GM23338 (cell line): Measurements from ENCODE around the gene SLC4A9. TPM values are rescaled to one million over a fixed set of nuclear protein-coding genes. Genes with fewer than 3 reads are reported as not detected.
A peak's percentile ranks its signal among the peaks of the same experiment; 100 is the strongest.

Experiments used
- ATAC-seq: fragments of 200-7000 bp; cut with Tn5 transposase; 3 replicates; pipeline ENCODE4 v1.9.1; 2020
- DNase-seq: peaks from one replicate; pipeline ENCODE4 v3.0.0-alpha.2; 2015; ENCODE audit warnings: low spot score
- H2AFZ ChIP-seq: fragments of 200-600 bp; sonication (generic); 2 replicates; pipeline ENCODE4 v1.8.0; 2016; ENCODE audit warnings: antibody characterized with exemption, mild to moderate bottlenecking, moderate library complexity
- H3F3A ChIP-seq: fragments of 200-600 bp; sonication (generic); replicated peaks from 2 replicates; pipeline ENCODE4 v1.8.0; 2017; ENCODE audit warnings: antibody characterized with exemption, mixed run types, low read depth
- H3K27ac ChIP-seq: fragments of 200-600 bp; sonication (generic); 2 replicates; pipeline ENCODE4 v1.6.1; 2016; ENCODE audit warnings: low read depth
- H3K27me3 ChIP-seq: fragments of 200-600 bp; sonication (generic); 2 replicates; pipeline ENCODE4 v1.8.0; 2016; ENCODE audit warnings: mild to moderate bottlenecking, mixed run types, moderate library complexity; ENCODE audit not compliant: insufficient read depth
- H3K36me3 ChIP-seq: fragments of 200-600 bp; sonication (generic); 2 replicates; pipeline ENCODE4 v1.8.0; 2016; ENCODE audit warnings: mild to moderate bottlenecking; ENCODE audit not compliant: insufficient read depth
- H3K4me1 ChIP-seq: fragments of 200-600 bp; sonication (generic); 2 replicates; pipeline ENCODE4 v1.8.0; 2016; ENCODE audit warnings: mild to moderate bottlenecking, moderate library complexity; ENCODE audit not compliant: insufficient read depth
- H3K4me2 ChIP-seq: fragments of 200-600 bp; sonication (generic); 2 replicates; pipeline ENCODE4 v1.7.1; 2017; ENCODE audit warnings: mixed run types
- H3K4me3 ChIP-seq: fragments of 200-600 bp; sonication (generic); 2 replicates; pipeline ENCODE4 v1.6.1; 2016; ENCODE audit warnings: mixed run types
- H3K79me2 ChIP-seq: fragments of 200-600 bp; sonication (generic); replicated peaks from 2 replicates; pipeline ENCODE4 v1.8.0; 2017; ENCODE audit warnings: mild to moderate bottlenecking; ENCODE audit not compliant: insufficient read depth
- H3K9me2 ChIP-seq: fragments of 200-600 bp; sonication (generic); 2 replicates; pipeline ENCODE4 v1.8.0; 2017; ENCODE audit not compliant: insufficient read depth
- H4K20me1 ChIP-seq: fragments of 200-600 bp; sonication (generic); replicated peaks from 2 replicates; pipeline ENCODE4 v1.8.0; 2017; ENCODE audit warnings: mild to moderate bottlenecking; ENCODE audit not compliant: insufficient read depth
- H3K27ac Mint-ChIP-seq: 2 replicates; pipeline ENCODE4 v1.8.0; 2020; ENCODE audit warnings: inconsistent platforms, mild to moderate bottlenecking, moderate library complexity, mixed read lengths
- H3K27me3 Mint-ChIP-seq: 3 replicates; pipeline ENCODE4 v1.8.0; 2022; ENCODE audit warnings: low read depth, mild to moderate bottlenecking, moderate library complexity, mixed read lengths, inconsistent platforms; ENCODE audit not compliant: insufficient read depth, poor library complexity
- H3K36me3 Mint-ChIP-seq: 3 replicates; pipeline ENCODE4 v1.8.0; 2021; ENCODE audit warnings: low read depth, mild to moderate bottlenecking, inconsistent platforms, moderate library complexity, mixed read lengths
- H3K4me1 Mint-ChIP-seq: 3 replicates; pipeline ENCODE4 v1.8.0; 2020; ENCODE audit warnings: mild to moderate bottlenecking, inconsistent platforms, mixed read lengths
- H3K4me3 Mint-ChIP-seq: 3 replicates; pipeline ENCODE4 v1.8.0; 2021; ENCODE audit warnings: moderate library complexity, mild to moderate bottlenecking, inconsistent platforms, mixed read lengths
- H3K9me3 Mint-ChIP-seq: 3 replicates; pipeline ENCODE4 v1.8.0; 2020; ENCODE audit warnings: moderate library complexity, mild to moderate bottlenecking, inconsistent platforms, mixed read lengths
- JUNB ChIP-seq: IDR thresholded peaks from one replicate; pipeline ENCODE4 v1.6.1; 2016; ENCODE audit warnings: antibody characterized with exemption; ENCODE audit not compliant: unreplicated experiment
- POLR2AphosphoS5 ChIP-seq: IDR thresholded peaks from 2 replicates; pipeline ENCODE4 v1.6.1; 2016; ENCODE audit warnings: antibody characterized with exemption, low read depth
- STAT1 ChIP-seq: IDR thresholded peaks from one replicate; pipeline ENCODE4 v1.6.1; 2016; ENCODE audit warnings: antibody characterized with exemption; ENCODE audit not compliant: unreplicated experiment
- polyA plus RNA-seq: library from polyadenylated mRNA; unstranded; fragments of >200 nt; fragmentation: Nextera tagmentation; extraction: Ambion mirVana; gene quantifications from 2 replicates; pipeline ENCODE4 v1.2.1, GENCODE V29; 2016
- total RNA-seq: library from RNA; depleted of rRNA; stranded (reverse); fragments of >200 nt; shearing (Covaris generic); gene quantifications from 2 replicates; pipeline ENCODE4 v1.2.3, GENCODE V29; 2014
- TF ChIP-seq, protein P1 (sequence below), 2 experiments: fragments of 200-600 bp in 1 of 2; sonication (generic) in 1 of 2; conservative IDR thresholded peaks; 2 replicates each; pipeline versions ENCODE4 v1.5.1 to v1.6.1; 2016 to 2017; ENCODE audit warnings: antibody characterized with exemption in 2 of 2, low read depth in 2 of 2, mild to moderate bottlenecking in 2 of 2, moderate library complexity in 1 of 2
- TF ChIP-seq, protein P2 (sequence below): IDR thresholded peaks from 2 replicates; pipeline ENCODE4 v1.6.1; 2016; ENCODE audit warnings: antibody characterized with exemption
- TF ChIP-seq, protein P3 (sequence below): IDR thresholded peaks from one replicate; pipeline ENCODE4 v1.6.1; 2018; ENCODE audit warnings: antibody characterized with exemption; ENCODE audit not compliant: unreplicated experiment

The SLC4A9 gene
- total and polyA plus RNA-seq, 2 experiments from 2014 or later, result 0.08 TPM; not detected in 1

DNA sequence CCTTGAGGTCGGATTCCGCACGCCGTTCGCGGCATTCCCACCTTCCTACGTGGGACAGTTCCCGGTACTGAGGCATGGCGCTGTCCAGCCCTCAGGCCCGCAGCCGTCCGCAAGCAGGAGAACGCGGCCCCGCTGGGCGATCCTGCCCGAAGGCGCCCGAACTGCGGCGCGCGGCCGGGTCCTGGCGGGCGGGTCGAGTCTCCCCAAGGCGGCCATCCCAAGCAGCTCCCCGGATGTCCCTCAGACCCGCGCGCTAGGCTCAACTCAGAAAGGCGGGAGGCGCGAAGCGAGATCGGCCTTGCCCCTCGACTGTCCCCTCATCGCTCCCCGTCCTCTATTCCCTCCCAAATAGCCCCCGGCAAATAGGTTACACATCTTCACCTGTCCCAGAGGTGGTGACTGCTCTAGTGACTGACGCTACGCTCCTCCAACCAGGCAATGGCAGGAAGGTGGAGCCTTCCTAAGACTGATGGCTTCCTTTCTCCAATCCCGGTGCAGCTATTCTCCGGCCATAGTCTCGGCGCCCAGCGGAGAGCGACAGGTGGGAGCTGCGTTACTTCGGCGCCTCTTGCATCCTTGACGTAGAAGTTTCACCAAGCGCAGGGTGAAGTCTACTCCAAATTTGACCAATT, 40.9 kb downstream of the SLC4A9 start:
- H3F3A ChIP-seq, result peaks cover 4% of the 10 kb centered on the region; the same call in 1 of the 2 replicates
- H3K9me3 Mint-ChIP-seq, result no peaks in the 10 kb centered on the region; the same call in 2 of the 3 replicates
- H3K27ac Mint-ChIP-seq, result peak overlapping the region; percentile 96
- DNase-seq (peak; percentile 98), ATAC-seq (peak; percentile 81)
- peaks cover 9% of the 10 kb centered on the region; the same call in 2 of the 3 replicates for H3K36me3 Mint-ChIP-seq
- H3K36me3 ChIP-seq, result no peaks in the 10 kb centered on the region
- peaks cover 22% of the 10 kb centered on the region for H3K4me1 Mint-ChIP-seq
- peak overlapping the region; percentile 65 for H3K27ac ChIP-seq
- peaks cover 28% of the 10 kb centered on the region for H3K4me1 ChIP-seq
- TF ChIP-seq, protein P1, sequence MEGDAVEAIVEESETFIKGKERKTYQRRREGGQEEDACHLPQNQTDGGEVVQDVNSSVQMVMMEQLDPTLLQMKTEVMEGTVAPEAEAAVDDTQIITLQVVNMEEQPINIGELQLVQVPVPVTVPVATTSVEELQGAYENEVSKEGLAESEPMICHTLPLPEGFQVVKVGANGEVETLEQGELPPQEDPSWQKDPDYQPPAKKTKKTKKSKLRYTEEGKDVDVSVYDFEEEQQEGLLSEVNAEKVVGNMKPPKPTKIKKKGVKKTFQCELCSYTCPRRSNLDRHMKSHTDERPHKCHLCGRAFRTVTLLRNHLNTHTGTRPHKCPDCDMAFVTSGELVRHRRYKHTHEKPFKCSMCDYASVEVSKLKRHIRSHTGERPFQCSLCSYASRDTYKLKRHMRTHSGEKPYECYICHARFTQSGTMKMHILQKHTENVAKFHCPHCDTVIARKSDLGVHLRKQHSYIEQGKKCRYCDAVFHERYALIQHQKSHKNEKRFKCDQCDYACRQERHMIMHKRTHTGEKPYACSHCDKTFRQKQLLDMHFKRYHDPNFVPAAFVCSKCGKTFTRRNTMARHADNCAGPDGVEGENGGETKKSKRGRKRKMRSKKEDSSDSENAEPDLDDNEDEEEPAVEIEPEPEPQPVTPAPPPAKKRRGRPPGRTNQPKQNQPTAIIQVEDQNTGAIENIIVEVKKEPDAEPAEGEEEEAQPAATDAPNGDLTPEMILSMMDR (conservative IDR thresholded peaks at IDR 0.05; ENCODE audit: low read depth in 2 of 2), result no peak
- TF ChIP-seq JUNB (no peak), POLR2AphosphoS5 (peak; percentile 93), STAT1 (no peak)
- TF ChIP-seq, protein P2, sequence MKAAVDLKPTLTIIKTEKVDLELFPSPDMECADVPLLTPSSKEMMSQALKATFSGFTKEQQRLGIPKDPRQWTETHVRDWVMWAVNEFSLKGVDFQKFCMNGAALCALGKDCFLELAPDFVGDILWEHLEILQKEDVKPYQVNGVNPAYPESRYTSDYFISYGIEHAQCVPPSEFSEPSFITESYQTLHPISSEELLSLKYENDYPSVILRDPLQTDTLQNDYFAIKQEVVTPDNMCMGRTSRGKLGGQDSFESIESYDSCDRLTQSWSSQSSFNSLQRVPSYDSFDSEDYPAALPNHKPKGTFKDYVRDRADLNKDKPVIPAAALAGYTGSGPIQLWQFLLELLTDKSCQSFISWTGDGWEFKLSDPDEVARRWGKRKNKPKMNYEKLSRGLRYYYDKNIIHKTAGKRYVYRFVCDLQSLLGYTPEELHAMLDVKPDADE, result 0 out of 2 replicates have a peak, but pooled peaks have one; percentile 8
- TF ChIP-seq, protein P3, sequence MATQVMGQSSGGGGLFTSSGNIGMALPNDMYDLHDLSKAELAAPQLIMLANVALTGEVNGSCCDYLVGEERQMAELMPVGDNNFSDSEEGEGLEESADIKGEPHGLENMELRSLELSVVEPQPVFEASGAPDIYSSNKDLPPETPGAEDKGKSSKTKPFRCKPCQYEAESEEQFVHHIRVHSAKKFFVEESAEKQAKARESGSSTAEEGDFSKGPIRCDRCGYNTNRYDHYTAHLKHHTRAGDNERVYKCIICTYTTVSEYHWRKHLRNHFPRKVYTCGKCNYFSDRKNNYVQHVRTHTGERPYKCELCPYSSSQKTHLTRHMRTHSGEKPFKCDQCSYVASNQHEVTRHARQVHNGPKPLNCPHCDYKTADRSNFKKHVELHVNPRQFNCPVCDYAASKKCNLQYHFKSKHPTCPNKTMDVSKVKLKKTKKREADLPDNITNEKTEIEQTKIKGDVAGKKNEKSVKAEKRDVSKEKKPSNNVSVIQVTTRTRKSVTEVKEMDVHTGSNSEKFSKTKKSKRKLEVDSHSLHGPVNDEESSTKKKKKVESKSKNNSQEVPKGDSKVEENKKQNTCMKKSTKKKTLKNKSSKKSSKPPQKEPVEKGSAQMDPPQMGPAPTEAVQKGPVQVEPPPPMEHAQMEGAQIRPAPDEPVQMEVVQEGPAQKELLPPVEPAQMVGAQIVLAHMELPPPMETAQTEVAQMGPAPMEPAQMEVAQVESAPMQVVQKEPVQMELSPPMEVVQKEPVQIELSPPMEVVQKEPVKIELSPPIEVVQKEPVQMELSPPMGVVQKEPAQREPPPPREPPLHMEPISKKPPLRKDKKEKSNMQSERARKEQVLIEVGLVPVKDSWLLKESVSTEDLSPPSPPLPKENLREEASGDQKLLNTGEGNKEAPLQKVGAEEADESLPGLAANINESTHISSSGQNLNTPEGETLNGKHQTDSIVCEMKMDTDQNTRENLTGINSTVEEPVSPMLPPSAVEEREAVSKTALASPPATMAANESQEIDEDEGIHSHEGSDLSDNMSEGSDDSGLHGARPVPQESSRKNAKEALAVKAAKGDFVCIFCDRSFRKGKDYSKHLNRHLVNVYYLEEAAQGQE, result peak; percentile 93
- H3K4me3 Mint-ChIP-seq, result no peak overlapping the region
- H3K4me3 ChIP-seq, result peak overlapping the region; percentile 54
- peaks cover 24% of the 10 kb centered on the region for H4K20me1 ChIP-seq
- peak overlapping the region; percentile 93 for H3K4me2 ChIP-seq
- peaks cover 64% of the 10 kb centered on the region for H3K79me2 ChIP-seq
- no peaks in the 10 kb centered on the region for H3K9me2 ChIP-seq
- H3K27me3 Mint-ChIP-seq, result peaks cover 18% of the 10 kb centered on the region
- H2AFZ ChIP-seq, result peak overlapping the region; percentile 83; the same call in 1 of the 2 replicates
- H3K27me3 ChIP-seq, result no peaks in the 10 kb centered on the region
